ENCODE data around the gene CTPS1. TPM values are rescaled to one million over a fixed set of nuclear protein-coding genes. Genes with fewer than 3 reads are reported as not detected.
A peak's percentile ranks its signal among the peaks of the same experiment; 100 is the strongest.

CTPS1 gene
- total and polyA plus RNA-seq, 2 of the 13 experiments (the other 11 are each of a cell fraction or from before 2014, with no cell fraction given), result 9.6 to 42.8 TPM

- peak; percentile 51; the same call in 1 of the 2 replicates for TF ChIP-seq ETV6 (CRISPR knock-in tag; conservative IDR thresholded peaks at IDR 0.05)
- peak; percentile 33; the same call in 1 of the 2 replicates for TF ChIP-seq ZFYVE20 (CRISPR knock-in tag; IDR thresholded peaks at IDR 0.05; ENCODE audit: borderline replicate concordance, low read depth)
- no peak for TF ChIP-seq PLRG1 (conservative IDR thresholded peaks at IDR 0.05)
- peak; percentile 37; the same call in 1 of the 2 replicates for TF ChIP-seq ZBTB7B (CRISPR knock-in tag; IDR thresholded peaks at IDR 0.05)
- TF ChIP-seq TFDP1 (CRISPR knock-in tag; IDR thresholded peaks at IDR 0.05; ENCODE audit: borderline replicate concordance), result peak; percentile 73; the same call in 1 of the 2 replicates
- TF ChIP-seq ZNF382 (CRISPR knock-in tag; IDR thresholded peaks at IDR 0.05; ENCODE audit: borderline replicate concordance), result no peak
- no peak for TF ChIP-seq SMYD3 (CRISPR knock-in tag; IDR thresholded peaks at IDR 0.05)
- peak; percentile 42; the same call in 1 of the 2 replicates for TF ChIP-seq KDM5B (CRISPR knock-in tag; IDR thresholded peaks at IDR 0.05; ENCODE audit: borderline replicate concordance)
- TF ChIP-seq REST (IDR thresholded peaks at IDR 0.05; ENCODE audit: borderline replicate concordance in 1 of 2, low read depth in 1 of 2, low read length in 2 of 2), result 0 out of 4 replicates have a peak, but pooled peaks of 1 of the 2 experiments have one; percentile 31
- no peak for TF ChIP-seq ZFAT (CRISPR knock-in tag; conservative IDR thresholded peaks at IDR 0.05)
- TF ChIP-seq ARID4A (CRISPR knock-in tag; IDR thresholded peaks at IDR 0.05; ENCODE audit: borderline replicate concordance), result peak; percentile 81
- peak; percentile 25 for TF ChIP-seq SKI (IDR thresholded peaks at IDR 0.05; ENCODE audit: partially characterized antibody)
- TF ChIP-seq TBX2 (CRISPR knock-in tag; IDR thresholded peaks at IDR 0.05; ENCODE audit: borderline replicate concordance), result peak; percentile 84
- 0 out of 2 replicates have a peak, but pooled peaks have one; percentile 31 for TF ChIP-seq TEF (CRISPR knock-in tag; IDR thresholded peaks at IDR 0.05)
- no peak for TF ChIP-seq SOX6 (IDR thresholded peaks at IDR 0.05)
- peak; percentile 18; the same call in 1 of the 2 replicates for TF ChIP-seq SOX6 (CRISPR knock-in tag; IDR thresholded peaks at IDR 0.05)
- peak; percentile 94 for TF ChIP-seq ZNF674 (CRISPR knock-in tag; IDR thresholded peaks at IDR 0.05; ENCODE audit: low read depth)
- no peak for TF ChIP-seq ATF5 (CRISPR knock-in tag; IDR thresholded peaks at IDR 0.05; ENCODE audit: low read depth)
These were observed at the start of gene CTPS1 (continued) for GRCh38 chr1:40979241-40980067.
